Body of pancreas (tissue), 4 donors: ENCODE data around the gene MRAS.

ENCODE experiments used
- POLR2A ChIP-seq, 3 donors: fragments of 450-650 bp; IDR thresholded peaks; one replicate each; pipeline ENCODE4 v1.6.1; 2016; ENCODE audit warnings: antibody characterized with exemption in 3 of 3, mild to moderate bottlenecking in 2 of 3
- TF ChIP-seq, protein P1 (sequence below), 7 experiments: fragments of 450-650 bp in 4 of 7; fragments of 200-600 bp in 3 of 7; sonication (generic) in 3 of 7; IDR thresholded peaks; one replicate each; pipeline ENCODE4 v1.5.1; 2016 to 2019; ENCODE audit warnings: antibody characterized with exemption in 7 of 7

DNA sequence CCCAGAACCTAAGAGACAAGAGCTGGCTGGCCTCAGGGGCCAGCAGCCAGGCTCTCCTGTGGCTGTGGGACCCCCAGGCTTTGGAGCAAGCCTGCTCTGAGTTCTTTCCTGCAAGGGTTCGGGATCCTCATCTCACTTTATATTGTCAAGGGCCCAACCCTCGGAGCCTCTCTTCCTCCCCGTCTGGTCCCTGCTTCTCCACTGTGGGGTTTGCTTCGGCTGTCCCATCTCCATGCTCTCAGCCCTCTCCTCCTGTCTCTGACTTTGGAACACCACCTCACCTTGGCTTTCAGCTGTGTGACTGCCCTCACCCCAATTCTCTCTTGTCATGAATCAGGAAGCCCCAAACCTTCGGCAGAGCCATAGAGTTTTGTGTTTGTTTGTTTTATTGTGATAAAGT is 30.0 kb downstream of the MRAS start:
- no peak for TF ChIP-seq POLR2A (IDR thresholded peaks at IDR 0.05)
- TF ChIP-seq, protein P1, sequence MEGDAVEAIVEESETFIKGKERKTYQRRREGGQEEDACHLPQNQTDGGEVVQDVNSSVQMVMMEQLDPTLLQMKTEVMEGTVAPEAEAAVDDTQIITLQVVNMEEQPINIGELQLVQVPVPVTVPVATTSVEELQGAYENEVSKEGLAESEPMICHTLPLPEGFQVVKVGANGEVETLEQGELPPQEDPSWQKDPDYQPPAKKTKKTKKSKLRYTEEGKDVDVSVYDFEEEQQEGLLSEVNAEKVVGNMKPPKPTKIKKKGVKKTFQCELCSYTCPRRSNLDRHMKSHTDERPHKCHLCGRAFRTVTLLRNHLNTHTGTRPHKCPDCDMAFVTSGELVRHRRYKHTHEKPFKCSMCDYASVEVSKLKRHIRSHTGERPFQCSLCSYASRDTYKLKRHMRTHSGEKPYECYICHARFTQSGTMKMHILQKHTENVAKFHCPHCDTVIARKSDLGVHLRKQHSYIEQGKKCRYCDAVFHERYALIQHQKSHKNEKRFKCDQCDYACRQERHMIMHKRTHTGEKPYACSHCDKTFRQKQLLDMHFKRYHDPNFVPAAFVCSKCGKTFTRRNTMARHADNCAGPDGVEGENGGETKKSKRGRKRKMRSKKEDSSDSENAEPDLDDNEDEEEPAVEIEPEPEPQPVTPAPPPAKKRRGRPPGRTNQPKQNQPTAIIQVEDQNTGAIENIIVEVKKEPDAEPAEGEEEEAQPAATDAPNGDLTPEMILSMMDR (IDR thresholded peaks at IDR 0.05) = no peak
